Bronchial epithelial cell (primary cell): ENCODE measurements around the gene GSG1L. TPM values are rescaled to one million over a fixed set of nuclear protein-coding genes. Genes with fewer than 3 reads are reported as not detected.

Experiments used
- DNase-seq: peaks from one replicate; pipeline ENCODE4 v3.0.0-alpha.2; 2010; ENCODE audit warnings: low read depth
- FAIRE-seq: peaks from 2 replicates; lab custom pipeline; 2011; peaks lifted over from hg19 to GRCh38; lab: Jason Lieb, UNC
- H3K27me3 ChIP-seq: 2 replicates; pipeline ENCODE4 v1.5.1; 2011; ENCODE audit warnings: low read length; ENCODE audit not compliant: control insufficient read depth, insufficient read depth
- H3K36me3 ChIP-seq: 2 replicates; pipeline ENCODE4 v1.5.1; 2011; ENCODE audit warnings: low read length; ENCODE audit not compliant: control insufficient read depth, insufficient read depth
- H3K4me3 ChIP-seq: 2 replicates; pipeline ENCODE4 v1.5.1; 2011; ENCODE audit warnings: mild to moderate bottlenecking, low read depth, low read length, control low read depth
- total RNA-seq: library from RNA; depleted of rRNA; stranded (reverse); fragments of >200 nt; gene quantifications from 2 replicates; pipeline ENCODE4 v1.2.1, GENCODE V29; 2014
- TF ChIP-seq, protein P1 (sequence below): IDR thresholded peaks from 2 replicates; pipeline ENCODE4 v1.5.1; 2011; ENCODE audit warnings: mild to moderate bottlenecking, moderate library complexity, low read length, control low read depth, inconsistent platforms; ENCODE audit not compliant: insufficient read depth, severe bottlenecking

GSG1L gene
- total RNA-seq, 1 donor from 2014 or later = not detected

DNA sequence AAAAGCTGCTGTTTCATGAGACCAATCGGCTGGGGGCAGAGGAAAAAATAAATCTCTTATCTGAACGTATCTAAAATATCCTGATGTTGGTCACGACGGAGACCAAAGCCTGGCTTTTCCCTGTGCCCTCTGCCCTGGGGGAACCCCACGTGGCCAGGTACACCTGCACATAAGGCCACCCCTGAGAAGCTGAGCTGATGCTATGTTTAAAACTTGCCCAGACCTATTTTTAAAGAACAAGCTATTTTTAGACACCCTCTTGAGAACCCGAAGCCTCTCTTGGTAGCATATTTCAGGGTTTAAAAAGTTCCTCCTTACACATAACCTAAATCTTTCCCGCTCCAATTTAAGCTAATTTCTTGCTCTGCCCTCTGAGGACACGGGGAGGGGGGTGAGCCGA, 210.4 kb downstream of the GSG1L start:
- FAIRE-seq (no peak), DNase-seq (no peak)
- no peak overlapping the region for H3K4me3 ChIP-seq
- no peaks in the 10 kb centered on the region for H3K27me3 ChIP-seq
- H3K36me3 ChIP-seq = no peaks in the 10 kb centered on the region
- TF ChIP-seq, protein P1, sequence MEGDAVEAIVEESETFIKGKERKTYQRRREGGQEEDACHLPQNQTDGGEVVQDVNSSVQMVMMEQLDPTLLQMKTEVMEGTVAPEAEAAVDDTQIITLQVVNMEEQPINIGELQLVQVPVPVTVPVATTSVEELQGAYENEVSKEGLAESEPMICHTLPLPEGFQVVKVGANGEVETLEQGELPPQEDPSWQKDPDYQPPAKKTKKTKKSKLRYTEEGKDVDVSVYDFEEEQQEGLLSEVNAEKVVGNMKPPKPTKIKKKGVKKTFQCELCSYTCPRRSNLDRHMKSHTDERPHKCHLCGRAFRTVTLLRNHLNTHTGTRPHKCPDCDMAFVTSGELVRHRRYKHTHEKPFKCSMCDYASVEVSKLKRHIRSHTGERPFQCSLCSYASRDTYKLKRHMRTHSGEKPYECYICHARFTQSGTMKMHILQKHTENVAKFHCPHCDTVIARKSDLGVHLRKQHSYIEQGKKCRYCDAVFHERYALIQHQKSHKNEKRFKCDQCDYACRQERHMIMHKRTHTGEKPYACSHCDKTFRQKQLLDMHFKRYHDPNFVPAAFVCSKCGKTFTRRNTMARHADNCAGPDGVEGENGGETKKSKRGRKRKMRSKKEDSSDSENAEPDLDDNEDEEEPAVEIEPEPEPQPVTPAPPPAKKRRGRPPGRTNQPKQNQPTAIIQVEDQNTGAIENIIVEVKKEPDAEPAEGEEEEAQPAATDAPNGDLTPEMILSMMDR = no peak

DNA sequence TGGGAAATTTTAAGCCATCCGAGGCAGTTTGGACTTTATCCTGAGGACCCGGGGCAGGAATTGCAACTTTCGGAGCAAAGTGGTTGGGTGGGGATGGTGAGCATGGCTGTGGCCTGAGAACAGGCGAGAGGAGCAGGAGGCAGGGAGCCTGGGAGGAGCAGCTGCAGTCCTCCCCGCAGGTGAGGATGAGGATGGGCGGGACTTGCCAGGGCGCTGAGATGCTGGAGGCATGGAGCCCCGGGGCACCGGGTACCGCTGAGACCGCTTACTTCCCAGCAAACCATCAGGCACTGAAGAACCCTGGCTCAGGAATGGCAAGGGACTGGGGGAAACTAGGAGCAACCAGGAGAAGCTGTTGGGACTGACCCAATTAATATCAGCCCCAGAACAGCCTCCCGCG, 210.8 kb downstream of the GSG1L start:
- FAIRE-seq = no peak
- TF ChIP-seq, protein P1 = no peak

DNA sequence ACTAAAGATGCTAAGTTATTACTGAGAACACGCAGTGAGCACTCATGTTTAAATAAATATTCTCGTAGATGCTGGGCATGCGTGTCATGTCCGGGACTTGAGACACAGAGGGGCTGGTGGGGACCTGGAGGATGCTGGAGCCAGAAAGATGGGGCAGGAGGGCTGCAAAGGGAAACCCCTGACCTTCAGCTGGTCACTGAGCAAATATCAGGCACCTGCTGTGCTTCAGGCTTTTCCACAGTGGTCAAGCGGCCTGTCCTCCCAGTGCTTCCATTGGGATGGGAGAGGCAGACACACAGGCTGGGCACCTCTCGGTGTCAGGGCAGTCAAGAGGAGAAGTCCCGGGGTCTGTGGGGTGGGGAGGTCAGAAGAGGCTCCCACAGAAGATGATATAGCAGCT, 211.4 kb downstream of the GSG1L start:
- no peak for DNase-seq
- Histone ChIP-seq H3K4me3 (no peak overlapping the region), H3K27me3 (no peaks in the 10 kb centered on the region), H3K36me3 (no peaks in the 10 kb centered on the region)
- TF ChIP-seq, protein P1 = no peak
- FAIRE-seq = no peak

More for the DNA sequence above, 210.8 kb downstream of the GSG1L start:
- H3K27me3 ChIP-seq = no peaks in the 10 kb centered on the region
- no peak for DNase-seq
- no peak overlapping the region for H3K4me3 ChIP-seq
- no peaks in the 10 kb centered on the region for H3K36me3 ChIP-seq

DNA sequence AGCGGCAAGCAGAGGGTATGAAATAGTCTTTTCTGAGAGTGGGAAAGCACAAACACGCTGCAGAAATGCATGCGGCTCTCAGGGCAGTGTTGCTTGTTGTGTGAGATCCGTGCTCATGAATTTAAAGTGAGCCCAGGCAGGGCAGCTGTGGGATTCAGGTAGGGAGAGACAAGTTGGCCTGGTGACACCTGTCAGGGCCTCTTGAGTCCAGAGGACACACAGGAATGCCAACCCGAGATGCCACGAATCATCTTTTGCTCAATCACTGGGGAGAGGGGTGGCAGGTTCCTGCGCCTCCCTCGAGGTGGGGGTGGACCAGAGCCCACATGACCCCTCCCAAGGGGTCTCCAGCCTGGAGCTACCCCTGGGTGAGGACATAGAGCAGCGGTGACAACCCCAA, 211.9 kb downstream of the GSG1L start:
- FAIRE-seq (no peak), DNase-seq (no peak)
- TF ChIP-seq, protein P1 = no peak
- Histone ChIP-seq H3K27me3 (no peaks in the 10 kb centered on the region), H3K4me3 (no peak overlapping the region), H3K36me3 (no peaks in the 10 kb centered on the region)

GRCh38 chr16:27849621-27850020, 213.9 kb downstream of the GSG1L start:
- no peak for DNase-seq
- H3K4me3 ChIP-seq = no peak overlapping the region
- TF ChIP-seq, protein P1 = no peak
- no peaks in the 10 kb centered on the region for H3K27me3 ChIP-seq
- no peak for FAIRE-seq
- no peaks in the 10 kb centered on the region for H3K36me3 ChIP-seq

- TF ChIP-seq, protein P1 = no peak
- no peak overlapping the region for H3K4me3 ChIP-seq
- DNase-seq (peak; percentile 2), FAIRE-seq (no peak)
- no peaks in the 10 kb centered on the region for H3K36me3 ChIP-seq
- no peaks in the 10 kb centered on the region for H3K27me3 ChIP-seq
Measured at GRCh38 chr16:27847030-27847550, 216.4 kb downstream of the GSG1L start.
